GM19328 (cell line): ENCODE data around the gene CD300LB.
A peak's percentile ranks its signal among the peaks of the same experiment; 100 is the strongest.
"Not testable (repeated sequence)": the region's sequence is repeated elsewhere in the genome, so short reads cannot be mapped to it uniquely, and the experiment has no call there.

Source experiments
- ATAC-seq: cut with Tn5 transposase; IDR thresholded peaks from one replicate; pipeline ENCODE4 v1.9.1; 2021; ENCODE audit warnings: mild to moderate bottlenecking, moderate library complexity; ENCODE audit not compliant: unreplicated experiment

The CD300LB gene

GRCh38 chr17:74526681-74527080 lies 4.6 kb downstream of the CD300LB start:
- no peak for ATAC-seq

GRCh38 chr17:74525781-74526288 lies 5.4 kb downstream of the CD300LB start:
- ATAC-seq = no peak

- no peak for ATAC-seq
Observed at GRCh38 chr17:74525465-74525725, 5.9 kb downstream of the CD300LB start.

GRCh38 chr17:74524653-74525464 lies 6.4 kb downstream of the CD300LB start:
- ATAC-seq = no peak

- ATAC-seq = no peak
Observed at GRCh38 chr17:74523308-74523707, 8.0 kb downstream of the CD300LB start.

GRCh38 chr17:74522381-74523105 lies 8.7 kb downstream of the CD300LB start:
- ATAC-seq = no peak

- no peak for ATAC-seq
Observed at GRCh38 chr17:74521701-74522201, 9.5 kb downstream of the CD300LB start.

GRCh38 chr17:74520790-74521480 lies 10.3 kb downstream of the CD300LB start:
- ATAC-seq = no peak

GRCh38 chr17:74520016-74520434 lies 11.2 kb downstream of the CD300LB start:
- no peak for ATAC-seq

- ATAC-seq = not testable (repeated sequence)
Observed at GRCh38 chr17:74518413-74518981, 12.8 kb downstream of the CD300LB start.

GRCh38 chr17:74516561-74517328 lies 14.5 kb downstream of the CD300LB start:
- no peak for ATAC-seq

GRCh38 chr17:74515941-74516340 lies 15.3 kb downstream of the CD300LB start:
- no peak for ATAC-seq

- ATAC-seq = no peak
Observed at GRCh38 chr17:74514632-74515334, 16.5 kb downstream of the CD300LB start.

GRCh38 chr17:74513987-74514631 lies 17.2 kb downstream of the CD300LB start:
- no peak for ATAC-seq

GRCh38 chr17:74512624-74513091 lies 18.6 kb downstream of the CD300LB start:
- ATAC-seq = peak; percentile 48

- no peak for ATAC-seq
Observed at GRCh38 chr17:74512036-74512435, 19.2 kb downstream of the CD300LB start.

GRCh38 chr17:74508156-74508555 lies 23.1 kb downstream of the CD300LB start:
- no peak for ATAC-seq

GRCh38 chr17:74503949-74504348 lies 27.3 kb downstream of the CD300LB start:
- ATAC-seq = not testable (repeated sequence)

GRCh38 chr17:74502861-74503260 lies 28.4 kb downstream of the CD300LB start:
- ATAC-seq = no peak
